Stimulated activated CD8-positive, alpha-beta memory T cell treated with anti-CD3 and anti-CD28 coated beads, Interleukin-4, amount 100 ng/mL, for 4 hours (primary cell): ENCODE measurements around the gene OR10A3.

Experiments
- DNase-seq, 2 donors: peaks; one replicate each; pipeline ENCODE4 v3.0.0-alpha.2; 2020; ENCODE audit warnings: low read depth in 2 of 2, low spot score in 1 of 2

The OR10A3 gene

GRCh38 chr11:7941146-7941545 is 362 bp downstream of the OR10A3 start:
- no peak for DNase-seq

- DNase-seq: no peak
Measured at GRCh38 chr11:7936615-7937014, 4.9 kb downstream of the OR10A3 start.

- no peak for DNase-seq
Measured at GRCh38 chr11:7931168-7931567, 10.3 kb downstream of the OR10A3 start, which contains the start of gene OR10A6. TSS of gene OR10A6 (minus strand) at chr11:7931268. CDS start at chr11:7928662, 2,606 bp downstream.

GRCh38 chr11:7927635-7928034 is 13.9 kb downstream of the OR10A3 start:
- DNase-seq: no peak

- no peak for DNase-seq
Measured at GRCh38 chr11:7924536-7924935, 17.0 kb downstream of the OR10A3 start.

GRCh38 chr11:7918141-7918540 is 23.4 kb downstream of the OR10A3 start:
- DNase-seq: no peak

GRCh38 chr11:7911011-7911410 is 30.5 kb downstream of the OR10A3 start:
- DNase-seq: no peak

- no peak for DNase-seq
Measured at GRCh38 chr11:7910286-7910788, 31.2 kb downstream of the OR10A3 start.

- no peak for DNase-seq
Measured at GRCh38 chr11:7909585-7910285, 31.8 kb downstream of the OR10A3 start.

- no peak for DNase-seq
Measured at GRCh38 chr11:7907121-7907520, 34.4 kb downstream of the OR10A3 start.

GRCh38 chr11:7906481-7906880 is 35.0 kb downstream of the OR10A3 start:
- no peak for DNase-seq

- DNase-seq: no peak
Measured at GRCh38 chr11:7905961-7906429, 35.5 kb downstream of the OR10A3 start.

- no peak for DNase-seq
Measured at GRCh38 chr11:7905549-7905948, 36.0 kb downstream of the OR10A3 start.

GRCh38 chr11:7904917-7905316 is 36.6 kb downstream of the OR10A3 start:
- no peak for DNase-seq

GRCh38 chr11:7903940-7904339 is 37.6 kb downstream of the OR10A3 start:
- DNase-seq: no peak

GRCh38 chr11:7901319-7901854 is 40.1 kb downstream of the OR10A3 start:
- DNase-seq: no peak

- DNase-seq: no peak
Measured at GRCh38 chr11:7900686-7901085, 40.8 kb downstream of the OR10A3 start.

GRCh38 chr11:7899418-7899817 is 42.1 kb downstream of the OR10A3 start:
- no peak for DNase-seq

- DNase-seq: no peak
Measured at GRCh38 chr11:7898666-7899283, 42.7 kb downstream of the OR10A3 start.

- no peak for DNase-seq
Measured at GRCh38 chr11:7896009-7896785, 45.3 kb downstream of the OR10A3 start.

- no peak for DNase-seq
Measured at GRCh38 chr11:7894251-7894650, 47.3 kb downstream of the OR10A3 start.
